Measurements from ENCODE around the gene PRLHR. TPM values are rescaled to one million over a fixed set of nuclear protein-coding genes. Genes with fewer than 3 reads are reported as not detected.

PRLHR gene
- polyA plus RNA-seq, 1 of the 3 experiments (the other 2 are of a cell fraction), result not detected

DNA sequence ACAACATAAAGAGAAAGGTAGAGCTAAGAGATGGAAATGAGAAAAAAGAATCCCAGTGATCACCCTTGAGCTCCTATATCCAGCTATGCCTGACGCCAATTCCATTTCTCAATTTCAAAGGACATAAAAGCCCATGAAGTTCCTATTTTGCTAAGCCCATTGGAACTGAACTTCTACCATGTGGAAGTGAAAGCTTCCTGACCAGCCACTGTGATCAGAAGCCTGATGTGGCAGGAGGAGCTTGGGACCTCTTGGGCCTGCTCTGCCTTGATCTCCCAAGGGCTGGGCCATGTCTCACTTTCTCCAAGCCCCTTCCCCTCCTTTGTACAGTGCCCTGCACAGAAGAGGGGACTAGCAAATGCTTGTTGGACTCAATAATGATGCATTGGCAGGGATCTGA is 52.7 kb downstream of the PRLHR start:
- POLR2A ChIA-PET, result no interaction called here
- H3K36me3 ChIP-seq (replicated peaks in 1 of 2; ENCODE audit: control insufficient read depth in 1 of 2, insufficient read depth in 2 of 2, low read length in 1 of 2), result no peaks in the 10 kb centered on the region
- H4K20me1 ChIP-seq (ENCODE audit: insufficient read depth), result no peaks in the 10 kb centered on the region
- no peaks in the 10 kb centered on the region for H3K9me2 ChIP-seq
- no peak overlapping the region for H3K27ac ChIP-seq (ENCODE audit: low read depth in 2 of 2, low read length in 1 of 2)
- CTCF ChIA-PET, result interaction anchor here (0.9 to 4.9 kb wide), 10 partner anchors 9 to 1046 kb away, joined by 3 to 34 read pairs (median 6); no protein-coding TSS in a partner anchor
- no peaks in the 10 kb centered on the region; the same call in 1 of the 2 replicates for H3K27me3 ChIP-seq (ENCODE audit: insufficient read depth)
- no peak overlapping the region for H3K9ac ChIP-seq
- WGBS (ENCODE audit: low lambda C conversion rate), result 72% methylated on average over 1 of the region's 1 CpG
- no peak overlapping the region for H3K4me3 ChIP-seq (ENCODE audit: low read depth in 2 of 2, low read length in 1 of 2)
- H3F3A ChIP-seq (replicated peaks; ENCODE audit: insufficient read depth), result no peaks in the 10 kb centered on the region
- TF ChIP-seq, protein P1, sequence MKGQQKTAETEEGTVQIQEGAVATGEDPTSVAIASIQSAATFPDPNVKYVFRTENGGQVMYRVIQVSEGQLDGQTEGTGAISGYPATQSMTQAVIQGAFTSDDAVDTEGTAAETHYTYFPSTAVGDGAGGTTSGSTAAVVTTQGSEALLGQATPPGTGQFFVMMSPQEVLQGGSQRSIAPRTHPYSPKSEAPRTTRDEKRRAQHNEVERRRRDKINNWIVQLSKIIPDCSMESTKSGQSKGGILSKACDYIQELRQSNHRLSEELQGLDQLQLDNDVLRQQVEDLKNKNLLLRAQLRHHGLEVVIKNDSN (IDR thresholded peaks at IDR 0.05; ENCODE audit: borderline replicate concordance, low read depth), result no peak
- TF ChIP-seq TEAD4 (IDR thresholded peaks at IDR 0.05; ENCODE audit: borderline replicate concordance, insufficient read depth), result no peak
- TF ChIP-seq FOXM1 (IDR thresholded peaks at IDR 0.05; ENCODE audit: low read depth), result no peak
- no peak for TF ChIP-seq FOXJ3 (CRISPR knock-in tag; IDR thresholded peaks at IDR 0.05)
- TF ChIP-seq RAD21 (IDR thresholded peaks at IDR 0.05; ENCODE audit: low read length), result no peak
- no peak for TF ChIP-seq RCOR1 (IDR thresholded peaks at IDR 0.05; ENCODE audit: low read length)
- TF ChIP-seq TCF12 (IDR thresholded peaks at IDR 0.05), result no peak
- TF ChIP-seq, protein P2, sequence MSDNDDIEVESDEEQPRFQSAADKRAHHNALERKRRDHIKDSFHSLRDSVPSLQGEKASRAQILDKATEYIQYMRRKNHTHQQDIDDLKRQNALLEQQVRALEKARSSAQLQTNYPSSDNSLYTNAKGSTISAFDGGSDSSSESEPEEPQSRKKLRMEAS (IDR thresholded peaks at IDR 0.05; ENCODE audit: low read depth), result no peak
- no peak for TF ChIP-seq FOSL2 (IDR thresholded peaks at IDR 0.05; ENCODE audit: borderline replicate concordance, low read depth)
- TF ChIP-seq GATA2 (CRISPR knock-in tag; IDR thresholded peaks at IDR 0.05), result no peak
- TF ChIP-seq YY1 (IDR thresholded peaks at IDR 0.05; ENCODE audit: low read depth), result no peak
- TF ChIP-seq MEF2A (IDR thresholded peaks at IDR 0.05; ENCODE audit: borderline replicate concordance, low read depth), result no peak
- TF ChIP-seq SIN3A (IDR thresholded peaks at IDR 0.05; ENCODE audit: borderline replicate concordance, low read depth, low read length), result no peak
- no peak for TF ChIP-seq POLR2AphosphoS5 (IDR thresholded peaks at IDR 0.05; ENCODE audit: low read depth, low read length)
- TF ChIP-seq NFIC (IDR thresholded peaks at IDR 0.05; ENCODE audit: borderline replicate concordance), result no peak
- TF ChIP-seq, protein P3, sequence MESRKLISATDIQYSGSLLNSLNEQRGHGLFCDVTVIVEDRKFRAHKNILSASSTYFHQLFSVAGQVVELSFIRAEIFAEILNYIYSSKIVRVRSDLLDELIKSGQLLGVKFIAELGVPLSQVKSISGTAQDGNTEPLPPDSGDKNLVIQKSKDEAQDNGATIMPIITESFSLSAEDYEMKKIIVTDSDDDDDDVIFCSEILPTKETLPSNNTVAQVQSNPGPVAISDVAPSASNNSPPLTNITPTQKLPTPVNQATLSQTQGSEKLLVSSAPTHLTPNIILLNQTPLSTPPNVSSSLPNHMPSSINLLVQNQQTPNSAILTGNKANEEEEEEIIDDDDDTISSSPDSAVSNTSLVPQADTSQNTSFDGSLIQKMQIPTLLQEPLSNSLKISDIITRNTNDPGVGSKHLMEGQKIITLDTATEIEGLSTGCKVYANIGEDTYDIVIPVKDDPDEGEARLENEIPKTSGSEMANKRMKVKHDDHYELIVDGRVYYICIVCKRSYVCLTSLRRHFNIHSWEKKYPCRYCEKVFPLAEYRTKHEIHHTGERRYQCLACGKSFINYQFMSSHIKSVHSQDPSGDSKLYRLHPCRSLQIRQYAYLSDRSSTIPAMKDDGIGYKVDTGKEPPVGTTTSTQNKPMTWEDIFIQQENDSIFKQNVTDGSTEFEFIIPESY (IDR thresholded peaks at IDR 0.05; ENCODE audit: borderline replicate concordance, low read depth), result no peak
- TF ChIP-seq, protein P4, sequence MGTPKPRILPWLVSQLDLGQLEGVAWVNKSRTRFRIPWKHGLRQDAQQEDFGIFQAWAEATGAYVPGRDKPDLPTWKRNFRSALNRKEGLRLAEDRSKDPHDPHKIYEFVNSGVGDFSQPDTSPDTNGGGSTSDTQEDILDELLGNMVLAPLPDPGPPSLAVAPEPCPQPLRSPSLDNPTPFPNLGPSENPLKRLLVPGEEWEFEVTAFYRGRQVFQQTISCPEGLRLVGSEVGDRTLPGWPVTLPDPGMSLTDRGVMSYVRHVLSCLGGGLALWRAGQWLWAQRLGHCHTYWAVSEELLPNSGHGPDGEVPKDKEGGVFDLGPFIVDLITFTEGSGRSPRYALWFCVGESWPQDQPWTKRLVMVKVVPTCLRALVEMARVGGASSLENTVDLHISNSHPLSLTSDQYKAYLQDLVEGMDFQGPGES (IDR thresholded peaks at IDR 0.05; ENCODE audit: low read depth, low read length), result no peak
- TF ChIP-seq, protein P5, sequence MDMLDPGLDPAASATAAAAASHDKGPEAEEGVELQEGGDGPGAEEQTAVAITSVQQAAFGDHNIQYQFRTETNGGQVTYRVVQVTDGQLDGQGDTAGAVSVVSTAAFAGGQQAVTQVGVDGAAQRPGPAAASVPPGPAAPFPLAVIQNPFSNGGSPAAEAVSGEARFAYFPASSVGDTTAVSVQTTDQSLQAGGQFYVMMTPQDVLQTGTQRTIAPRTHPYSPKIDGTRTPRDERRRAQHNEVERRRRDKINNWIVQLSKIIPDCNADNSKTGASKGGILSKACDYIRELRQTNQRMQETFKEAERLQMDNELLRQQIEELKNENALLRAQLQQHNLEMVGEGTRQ (IDR thresholded peaks at IDR 0.05; ENCODE audit: borderline replicate concordance, low read depth, low read length), result no peak
- no peak for TF ChIP-seq GABPA (IDR thresholded peaks at IDR 0.05; ENCODE audit: low read depth)
- TF ChIP-seq, protein P6, sequence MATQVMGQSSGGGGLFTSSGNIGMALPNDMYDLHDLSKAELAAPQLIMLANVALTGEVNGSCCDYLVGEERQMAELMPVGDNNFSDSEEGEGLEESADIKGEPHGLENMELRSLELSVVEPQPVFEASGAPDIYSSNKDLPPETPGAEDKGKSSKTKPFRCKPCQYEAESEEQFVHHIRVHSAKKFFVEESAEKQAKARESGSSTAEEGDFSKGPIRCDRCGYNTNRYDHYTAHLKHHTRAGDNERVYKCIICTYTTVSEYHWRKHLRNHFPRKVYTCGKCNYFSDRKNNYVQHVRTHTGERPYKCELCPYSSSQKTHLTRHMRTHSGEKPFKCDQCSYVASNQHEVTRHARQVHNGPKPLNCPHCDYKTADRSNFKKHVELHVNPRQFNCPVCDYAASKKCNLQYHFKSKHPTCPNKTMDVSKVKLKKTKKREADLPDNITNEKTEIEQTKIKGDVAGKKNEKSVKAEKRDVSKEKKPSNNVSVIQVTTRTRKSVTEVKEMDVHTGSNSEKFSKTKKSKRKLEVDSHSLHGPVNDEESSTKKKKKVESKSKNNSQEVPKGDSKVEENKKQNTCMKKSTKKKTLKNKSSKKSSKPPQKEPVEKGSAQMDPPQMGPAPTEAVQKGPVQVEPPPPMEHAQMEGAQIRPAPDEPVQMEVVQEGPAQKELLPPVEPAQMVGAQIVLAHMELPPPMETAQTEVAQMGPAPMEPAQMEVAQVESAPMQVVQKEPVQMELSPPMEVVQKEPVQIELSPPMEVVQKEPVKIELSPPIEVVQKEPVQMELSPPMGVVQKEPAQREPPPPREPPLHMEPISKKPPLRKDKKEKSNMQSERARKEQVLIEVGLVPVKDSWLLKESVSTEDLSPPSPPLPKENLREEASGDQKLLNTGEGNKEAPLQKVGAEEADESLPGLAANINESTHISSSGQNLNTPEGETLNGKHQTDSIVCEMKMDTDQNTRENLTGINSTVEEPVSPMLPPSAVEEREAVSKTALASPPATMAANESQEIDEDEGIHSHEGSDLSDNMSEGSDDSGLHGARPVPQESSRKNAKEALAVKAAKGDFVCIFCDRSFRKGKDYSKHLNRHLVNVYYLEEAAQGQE (IDR thresholded peaks at IDR 0.05; ENCODE audit: low read depth, low read length), result no peak
- DNase-seq, result no peak
- H3K4me2 ChIP-seq, result no peak overlapping the region
- no peak overlapping the region for H2AFZ ChIP-seq (ENCODE audit: low read depth)
- H3K79me2 ChIP-seq (ENCODE audit: insufficient read depth), result no peaks in the 10 kb centered on the region
- H3K4me1 ChIP-seq (ENCODE audit: control insufficient read depth in 1 of 2, insufficient read depth in 2 of 2, low read depth in 1 of 2, low read length in 1 of 2), result no peaks in the 10 kb centered on the region; a peak in 1 of 4 replicates
- no peaks in the 10 kb centered on the region for H3K9me3 ChIP-seq
